ENCODE data around the gene RXYLT1.

RXYLT1 gene

GRCh38 chr12:63811755-63812154 is 32.0 kb downstream of the RXYLT1 start:
- ChIA-PET POLR2A (no interaction called here), CTCF (interaction anchor here (0.6 to 4.5 kb wide), 2 partner anchors 10 to 33 kb away, joined by 3 to 23 read pairs; no protein-coding TSS in a partner anchor)
- DNase-seq (ENCODE audit: low read depth, low spot score) = no peak
- H3K4me3 ChIP-seq (ENCODE audit: low read depth, low read length) = no peak overlapping the region
- no peak for TF ChIP-seq CTCF (IDR thresholded peaks at IDR 0.05; ENCODE audit: insufficient read depth, low read length, missing control alignments)

- ChIA-PET POLR2A (no interaction called here), CTCF (interaction anchor here (4.5 kb wide), 1 partner anchor 12 kb away, joined by 23 read pairs; no protein-coding TSS in a partner anchor)
- DNase-seq (ENCODE audit: low read depth, low spot score) = no peak
- no peak for TF ChIP-seq CTCF (IDR thresholded peaks at IDR 0.05; ENCODE audit: insufficient read depth, low read length, missing control alignments)
- no peak overlapping the region for H3K4me3 ChIP-seq (ENCODE audit: low read depth, low read length)
Measured at GRCh38 chr12:63814146-63814772, 34.5 kb downstream of the RXYLT1 start.

GRCh38 chr12:63815482-63815852 is 35.8 kb downstream of the RXYLT1 start:
- no peak for DNase-seq (ENCODE audit: low read depth, low spot score)
- CTCF ChIA-PET = interaction anchor here (1.9 kb wide), 1 partner anchor 14 kb away, joined by 7 read pairs; no protein-coding TSS in a partner anchor
- TF ChIP-seq CTCF (IDR thresholded peaks at IDR 0.05; ENCODE audit: insufficient read depth, low read length, missing control alignments) = no peak
- POLR2A ChIA-PET = no interaction called here
- no peak overlapping the region for H3K4me3 ChIP-seq (ENCODE audit: low read depth, low read length)

GRCh38 chr12:63816031-63816430 is 36.3 kb downstream of the RXYLT1 start:
- no peak for DNase-seq (ENCODE audit: low read depth, low spot score)
- H3K4me3 ChIP-seq (ENCODE audit: low read depth, low read length) = no peak overlapping the region
- POLR2A ChIA-PET = no interaction called here
- CTCF ChIA-PET = interaction anchor here (1.9 kb wide), 1 partner anchor 14 kb away, joined by 7 read pairs; no protein-coding TSS in a partner anchor
- no peak for TF ChIP-seq CTCF (IDR thresholded peaks at IDR 0.05; ENCODE audit: insufficient read depth, low read length, missing control alignments)

- CTCF ChIA-PET = no interaction called here
Measured at GRCh38 chr12:63820427-63820826, 40.7 kb downstream of the RXYLT1 start.

More at GRCh38 chr12:63820427-63820826, 40.7 kb downstream of the RXYLT1 start:
- DNase-seq (ENCODE audit: low read depth, low spot score) = no peak
- POLR2A ChIA-PET = no interaction called here
- no peak for TF ChIP-seq CTCF (IDR thresholded peaks at IDR 0.05; ENCODE audit: insufficient read depth, low read length, missing control alignments)
- no peak overlapping the region for H3K4me3 ChIP-seq (ENCODE audit: low read depth, low read length)
